OCI-LY3 (cell line): ENCODE results near the gene AAMP.

ENCODE experiments used
- H2AFZ ChIP-seq: fragments of 200-600, 300-600 bp; shearing (Covaris generic); 2 replicates; pipeline ENCODE4 v1.6.0; 2014; ENCODE audit warnings: antibody characterized with exemption, low read depth, low read length
- H3K27ac ChIP-seq: fragments of 200-600, 300-600 bp; sonication (generic); 2 replicates; pipeline ENCODE4 v1.5.1; 2014; ENCODE audit warnings: mild to moderate bottlenecking, low read length, moderate library complexity, mixed read lengths
- H3K27me3 ChIP-seq: fragments of 200-600, 300-600 bp; sonication (generic); 2 replicates; pipeline ENCODE4 v1.6.1; 2014; ENCODE audit warnings: low read depth, low read length, mixed read lengths
- H3K36me3 ChIP-seq: fragments of 200-600, 300-600 bp; sonication (generic); replicated peaks from 2 replicates; pipeline ENCODE3; 2014; ENCODE audit warnings: low read depth, low read length, mixed read lengths
- H3K4me1 ChIP-seq: fragments of 300-600, 200-600 bp; sonication (generic); 2 replicates; pipeline ENCODE4 v1.6.1; 2014; ENCODE audit warnings: low read length, mixed read lengths
- H3K4me2 ChIP-seq: fragments of 200-600, 300-600 bp; sonication (generic); 2 replicates; pipeline ENCODE4 v1.6.1; 2014; ENCODE audit warnings: low read length, mixed read lengths
- H3K4me3 ChIP-seq: fragments of 300-600, 200-600 bp; sonication (generic); 2 replicates; pipeline ENCODE4 v1.5.1; 2014; ENCODE audit warnings: antibody characterized with exemption, mild to moderate bottlenecking, low read length, moderate library complexity
- H3K79me2 ChIP-seq: fragments of 300-600, 200-600 bp; shearing (Covaris generic); 2 replicates; pipeline ENCODE4 v1.6.1; 2014; ENCODE audit warnings: mild to moderate bottlenecking, low read length, mixed read lengths
- H3K9ac ChIP-seq: fragments of 300-600, 200-600 bp; shearing (Covaris generic); 2 replicates; pipeline ENCODE4 v1.6.0; 2014; ENCODE audit warnings: mild to moderate bottlenecking, low read length, moderate library complexity
- H3K9me3 ChIP-seq: fragments of 200-600, 300-600 bp; shearing (Covaris generic); 2 replicates; pipeline ENCODE4 v1.6.1; 2014; ENCODE audit warnings: low read length, mixed read lengths; ENCODE audit not compliant: insufficient read depth
- H4K20me1 ChIP-seq: fragments of 200-600, 300-600 bp; sonication (generic); 2 replicates; pipeline ENCODE4 v1.6.1; 2016; ENCODE audit warnings: low read length, mixed read lengths; ENCODE audit not compliant: insufficient read depth
- CTCF ChIP-seq: fragments of 200-600, 300-600 bp; sonication (generic); IDR thresholded peaks from 2 replicates; pipeline ENCODE4 v1.5.1; 2014; ENCODE audit warnings: antibody characterized with exemption, low read length, low read depth
- EZH2phosphoT487 ChIP-seq: fragments of 200-600 bp; shearing (Covaris generic); IDR thresholded peaks from 2 replicates; pipeline ENCODE4 v1.6.1; 2018; ENCODE audit warnings: antibody characterized with exemption, mixed run types, low read depth

AAMP gene

GRCh38 chr2:218310853-218311540 is 41.1 kb upstream of the AAMP start:
- Histone ChIP-seq H3K27me3 (no peaks in the 10 kb centered on the region), H3K9me3 (no peaks in the 10 kb centered on the region), H2AFZ (no peak overlapping the region), H3K36me3 (no peaks in the 10 kb centered on the region), H3K27ac (no peak overlapping the region), H3K4me1 (no peaks in the 10 kb centered on the region), H4K20me1 (no peaks in the 10 kb centered on the region), H3K9ac (no peak overlapping the region), H3K79me2 (no peaks in the 10 kb centered on the region), H3K4me2 (no peak overlapping the region), H3K4me3 (no peak overlapping the region)
- no peak for TF ChIP-seq EZH2phosphoT487
- TF ChIP-seq CTCF, result no peak

GRCh38 chr2:218307415-218308090 is 37.6 kb upstream of the AAMP start:
- Histone ChIP-seq H3K79me2 (no peaks in the 10 kb centered on the region), H3K36me3 (no peaks in the 10 kb centered on the region), H3K27ac (no peak overlapping the region), H3K9ac (no peak overlapping the region), H3K4me1 (no peaks in the 10 kb centered on the region), H3K9me3 (no peaks in the 10 kb centered on the region), H3K4me3 (no peak overlapping the region), H3K4me2 (no peak overlapping the region), H4K20me1 (no peaks in the 10 kb centered on the region), H3K27me3 (no peaks in the 10 kb centered on the region), H2AFZ (no peak overlapping the region)
- TF ChIP-seq EZH2phosphoT487, result no peak
- TF ChIP-seq CTCF, result no peak

GRCh38 chr2:218306184-218306920 is 36.4 kb upstream of the AAMP start:
- Histone ChIP-seq H2AFZ (no peak overlapping the region), H3K4me3 (no peak overlapping the region), H3K27me3 (no peaks in the 10 kb centered on the region), H3K4me2 (no peak overlapping the region), H3K36me3 (no peaks in the 10 kb centered on the region), H4K20me1 (no peaks in the 10 kb centered on the region), H3K79me2 (no peaks in the 10 kb centered on the region), H3K9ac (no peak overlapping the region), H3K9me3 (no peaks in the 10 kb centered on the region), H3K4me1 (no peaks in the 10 kb centered on the region), H3K27ac (no peak overlapping the region)
- TF ChIP-seq EZH2phosphoT487 (no peak), CTCF (no peak)

- Histone ChIP-seq H3K9ac (no peak overlapping the region), H4K20me1 (no peaks in the 10 kb centered on the region), H3K4me3 (no peak overlapping the region), H2AFZ (no peak overlapping the region), H3K4me2 (no peak overlapping the region), H3K79me2 (no peaks in the 10 kb centered on the region), H3K36me3 (no peaks in the 10 kb centered on the region), H3K4me1 (no peaks in the 10 kb centered on the region), H3K27me3 (no peaks in the 10 kb centered on the region), H3K9me3 (no peaks in the 10 kb centered on the region), H3K27ac (no peak overlapping the region)
- TF ChIP-seq EZH2phosphoT487, result no peak
- TF ChIP-seq CTCF, result no peak
Measured at GRCh38 chr2:218305383-218305782, 35.4 kb upstream of the AAMP start.
